ENCODE results near the gene ANKRD55. TPM values are rescaled to one million over a fixed set of nuclear protein-coding genes. Genes with fewer than 3 reads are reported as not detected.
"Not testable (repeated sequence)": the region's sequence is repeated elsewhere in the genome, so short reads cannot be mapped to it uniquely, and the experiment has no call there.

Gene ANKRD55
- total RNA-seq, 2 experiments from 2014 or later = 0.19 to 0.71 TPM

GRCh38 chr5:56166671-56167385 lies 66.3 kb downstream of the ANKRD55 start:
- Mint-ChIP-seq H3K4me1 (peaks cover 16% of the 10 kb centered on the region), H3K4me3 (no peak overlapping the region), H3K9me3 (no peaks in the 10 kb centered on the region), H3K27me3 (no peaks in the 10 kb centered on the region), H3K27ac (no peak overlapping the region), H3K36me3 (no peaks in the 10 kb centered on the region)
- POLR2A ChIA-PET = no interaction called here
- DNase-seq (no peak), ATAC-seq (ENCODE audit: low read depth) (no peak)

- DNase-seq (no peak), ATAC-seq (ENCODE audit: low read depth) (no peak)
- H3K9me3 Mint-ChIP-seq = no peaks in the 10 kb centered on the region
- H3K4me1 Mint-ChIP-seq = peaks cover 30% of the 10 kb centered on the region
- H3K4me3 Mint-ChIP-seq = no peak overlapping the region
- H3K27me3 Mint-ChIP-seq = no peaks in the 10 kb centered on the region
- H3K36me3 Mint-ChIP-seq = no peaks in the 10 kb centered on the region
- H3K27ac Mint-ChIP-seq = no peak overlapping the region
- POLR2A ChIA-PET = no interaction called here
Measured at GRCh38 chr5:56164376-56164775, 68.8 kb downstream of the ANKRD55 start.

DNA sequence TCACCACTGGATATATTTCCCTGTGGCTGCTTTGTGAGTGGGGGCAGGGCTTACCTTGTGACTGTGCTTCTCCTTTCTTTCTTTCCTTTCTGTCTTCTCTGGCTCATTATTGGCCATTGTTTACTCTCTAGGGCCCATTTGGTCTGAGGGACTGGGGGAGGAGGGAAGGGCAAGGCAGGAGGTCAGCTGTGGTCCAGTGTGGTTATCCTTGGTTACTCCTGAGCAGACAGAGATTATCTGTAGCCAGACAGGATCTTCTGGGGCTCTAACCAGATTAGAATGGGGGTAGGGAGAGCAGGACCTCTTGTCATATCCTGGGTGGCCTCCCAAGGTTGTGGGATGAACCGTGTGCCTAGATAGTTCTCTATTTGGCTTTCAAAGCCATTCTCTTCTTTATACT lies 71.2 kb downstream of the ANKRD55 start:
- no peaks in the 10 kb centered on the region for H3K36me3 Mint-ChIP-seq
- H3K9me3 Mint-ChIP-seq = no peaks in the 10 kb centered on the region
- POLR2A ChIA-PET = interaction anchor here (0.6 kb wide), 1 partner anchor 12 kb away, joined by 3 read pairs; no protein-coding TSS in a partner anchor
- peaks cover 31% of the 10 kb centered on the region for H3K4me1 Mint-ChIP-seq
- DNase-seq (no peak), ATAC-seq (ENCODE audit: low read depth) (peak; percentile 10)
- H3K27ac Mint-ChIP-seq = no peak overlapping the region
- H3K27me3 Mint-ChIP-seq = no peaks in the 10 kb centered on the region
- H3K4me3 Mint-ChIP-seq = no peak overlapping the region

DNA sequence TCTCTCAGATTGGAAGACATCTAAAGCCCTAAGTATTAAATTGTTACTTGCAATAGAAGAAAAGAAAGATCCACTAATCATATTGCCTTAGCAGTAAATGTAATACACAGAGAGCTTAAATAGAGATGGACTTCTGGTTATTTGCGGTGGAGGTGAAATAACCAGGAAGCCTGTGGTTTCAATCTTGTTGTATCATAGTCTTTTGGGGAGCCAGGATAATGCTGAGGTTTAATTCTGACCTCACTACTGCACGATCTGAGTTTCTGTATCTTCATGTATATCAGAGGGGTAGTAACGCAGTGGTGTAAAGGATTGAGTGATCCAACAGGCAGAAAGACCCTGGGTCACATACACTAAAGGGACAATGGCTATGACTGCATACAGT lies 71.7 kb downstream of the ANKRD55 start:
- H3K9me3 Mint-ChIP-seq = no peaks in the 10 kb centered on the region
- no peak overlapping the region for H3K4me3 Mint-ChIP-seq
- POLR2A ChIA-PET = interaction anchor here (0.7 kb wide), 1 partner anchor 167 kb away, joined by 3 read pairs; no protein-coding TSS in a partner anchor
- no peak for ATAC-seq (ENCODE audit: low read depth)
- no peaks in the 10 kb centered on the region for H3K36me3 Mint-ChIP-seq
- no peaks in the 10 kb centered on the region for H3K27me3 Mint-ChIP-seq
- no peak overlapping the region for H3K27ac Mint-ChIP-seq
- DNase-seq = no peak
- peaks cover 36% of the 10 kb centered on the region for H3K4me1 Mint-ChIP-seq

- DNase-seq (no peak), ATAC-seq (ENCODE audit: low read depth) (no peak)
- no peak overlapping the region for H3K4me3 Mint-ChIP-seq
- no peak overlapping the region for H3K27ac Mint-ChIP-seq
- no peaks in the 10 kb centered on the region for H3K9me3 Mint-ChIP-seq
- POLR2A ChIA-PET = interaction anchor here (0.7 kb wide), 1 partner anchor 167 kb away, joined by 3 read pairs; no protein-coding TSS in a partner anchor
- no peaks in the 10 kb centered on the region for H3K27me3 Mint-ChIP-seq
- H3K36me3 Mint-ChIP-seq = no peaks in the 10 kb centered on the region
- peaks cover 39% of the 10 kb centered on the region for H3K4me1 Mint-ChIP-seq
Measured at GRCh38 chr5:56160723-56161438, 72.2 kb downstream of the ANKRD55 start.

GRCh38 chr5:56159521-56159947 lies 73.6 kb downstream of the ANKRD55 start:
- Mint-ChIP-seq H3K4me1 (peaks cover 49% of the 10 kb centered on the region), H3K4me3 (no peak overlapping the region), H3K9me3 (no peaks in the 10 kb centered on the region), H3K27ac (no peak overlapping the region), H3K36me3 (no peaks in the 10 kb centered on the region), H3K27me3 (no peaks in the 10 kb centered on the region)
- ATAC-seq (ENCODE audit: low read depth) (no peak), DNase-seq (no peak)
- POLR2A ChIA-PET = no interaction called here

DNA sequence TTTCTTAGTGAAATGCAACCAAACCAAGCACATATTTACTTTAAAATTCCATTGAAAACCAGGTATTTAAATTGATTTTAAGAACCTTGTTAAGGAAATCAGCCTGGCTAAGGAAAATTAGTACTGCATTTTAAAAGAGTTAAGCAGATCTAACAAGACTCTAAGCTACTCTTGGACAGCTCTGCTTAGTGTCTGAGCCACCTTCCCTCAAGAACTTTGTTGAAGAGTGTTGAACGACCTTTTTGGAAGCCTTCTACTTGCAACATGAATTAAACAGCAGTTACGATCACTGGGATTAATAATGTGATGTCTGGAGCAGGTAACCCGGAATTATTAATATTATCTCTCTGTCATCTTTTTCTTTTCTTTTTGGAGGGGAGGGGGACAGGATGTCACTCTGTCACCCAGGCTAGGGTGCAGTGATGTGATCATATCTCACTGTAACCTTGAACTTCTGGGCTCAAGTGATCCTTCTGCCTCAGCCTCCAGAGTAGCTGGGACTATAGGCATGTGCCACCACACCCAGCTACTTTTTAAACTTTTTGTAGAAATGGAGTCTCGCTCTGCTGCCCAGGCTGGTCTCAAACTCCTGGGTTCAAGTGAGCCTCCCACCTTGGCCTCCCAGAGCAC lies 74.7 kb downstream of the ANKRD55 start:
- Mint-ChIP-seq H3K4me3 (no peak overlapping the region), H3K27me3 (no peaks in the 10 kb centered on the region), H3K36me3 (no peaks in the 10 kb centered on the region), H3K27ac (no peak overlapping the region), H3K9me3 (no peaks in the 10 kb centered on the region), H3K4me1 (peaks cover 52% of the 10 kb centered on the region)
- DNase-seq (no peak), ATAC-seq (ENCODE audit: low read depth) (no peak)
- POLR2A ChIA-PET = no interaction called here

GRCh38 chr5:56157191-56157621 lies 75.9 kb downstream of the ANKRD55 start:
- not testable (repeated sequence) for H3K9me3 Mint-ChIP-seq
- H3K27ac Mint-ChIP-seq = peak overlapping the region; percentile 84

GRCh38 chr5:56156585-56157190 lies 76.4 kb downstream of the ANKRD55 start:
- ATAC-seq (ENCODE audit: low read depth) = peak; percentile 50
- not testable (repeated sequence) for H3K9me3 Mint-ChIP-seq, H3K27me3 Mint-ChIP-seq, DNase-seq, H3K36me3 Mint-ChIP-seq
- peak overlapping the region; percentile 84 for H3K27ac Mint-ChIP-seq
- peaks cover 60% of the 10 kb centered on the region for H3K4me1 Mint-ChIP-seq
- peak overlapping the region; percentile 5 for H3K4me3 Mint-ChIP-seq
- POLR2A ChIA-PET = interaction anchor here (0.5 kb wide), 1 partner anchor 832 kb away, joined by 3 read pairs; no protein-coding TSS in a partner anchor

More at GRCh38 chr5:56157191-56157621, 75.9 kb downstream of the ANKRD55 start:
- DNase-seq; H3K27me3 Mint-ChIP-seq; H3K36me3 Mint-ChIP-seq; H3K4me3 Mint-ChIP-seq; POLR2A ChIA-PET; ATAC-seq (ENCODE audit: low read depth): not testable (repeated sequence)
- H3K4me1 Mint-ChIP-seq = peaks cover 61% of the 10 kb centered on the region

DNA sequence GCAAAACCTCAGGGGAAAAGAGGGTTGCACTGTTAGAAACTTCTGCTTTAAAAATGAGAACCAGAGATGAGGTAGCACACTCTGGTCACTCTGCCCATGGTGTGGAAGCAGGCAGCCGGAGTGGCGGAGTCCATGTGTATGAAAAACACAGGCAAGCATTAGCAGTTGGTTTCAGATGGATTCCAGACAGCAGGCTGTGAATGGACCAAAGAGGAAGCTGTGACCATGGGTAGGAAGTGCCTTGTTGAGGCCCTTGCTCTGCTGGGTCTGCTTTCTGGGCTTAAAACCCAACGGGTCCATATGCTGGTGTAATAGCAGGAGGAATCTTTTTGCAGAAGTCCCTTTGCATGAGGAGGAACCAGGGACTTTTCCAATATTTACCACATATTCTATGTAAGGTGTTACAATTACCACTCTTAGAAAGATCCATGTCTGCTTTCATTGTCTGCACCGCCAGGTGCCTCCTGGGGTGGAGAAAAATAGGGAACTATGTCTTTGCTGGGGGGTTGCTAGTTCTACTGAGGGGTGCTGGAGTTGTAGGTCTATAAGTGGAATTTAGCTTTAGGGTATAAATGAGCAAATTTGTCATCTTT lies 77.0 kb downstream of the ANKRD55 start:
- no peaks in the 10 kb centered on the region for H3K27me3 Mint-ChIP-seq
- ATAC-seq (ENCODE audit: low read depth) = peak; percentile 21
- no peaks in the 10 kb centered on the region for H3K36me3 Mint-ChIP-seq
- peaks cover 54% of the 10 kb centered on the region for H3K4me1 Mint-ChIP-seq
- POLR2A ChIA-PET = interaction anchor here (0.5 kb wide), 1 partner anchor 831 kb away, joined by 3 read pairs; no protein-coding TSS in a partner anchor
- peak overlapping the region; percentile 84 for H3K27ac Mint-ChIP-seq
- H3K9me3 Mint-ChIP-seq = no peaks in the 10 kb centered on the region
- no peak for DNase-seq
- H3K4me3 Mint-ChIP-seq = peak overlapping the region; percentile 29

DNA sequence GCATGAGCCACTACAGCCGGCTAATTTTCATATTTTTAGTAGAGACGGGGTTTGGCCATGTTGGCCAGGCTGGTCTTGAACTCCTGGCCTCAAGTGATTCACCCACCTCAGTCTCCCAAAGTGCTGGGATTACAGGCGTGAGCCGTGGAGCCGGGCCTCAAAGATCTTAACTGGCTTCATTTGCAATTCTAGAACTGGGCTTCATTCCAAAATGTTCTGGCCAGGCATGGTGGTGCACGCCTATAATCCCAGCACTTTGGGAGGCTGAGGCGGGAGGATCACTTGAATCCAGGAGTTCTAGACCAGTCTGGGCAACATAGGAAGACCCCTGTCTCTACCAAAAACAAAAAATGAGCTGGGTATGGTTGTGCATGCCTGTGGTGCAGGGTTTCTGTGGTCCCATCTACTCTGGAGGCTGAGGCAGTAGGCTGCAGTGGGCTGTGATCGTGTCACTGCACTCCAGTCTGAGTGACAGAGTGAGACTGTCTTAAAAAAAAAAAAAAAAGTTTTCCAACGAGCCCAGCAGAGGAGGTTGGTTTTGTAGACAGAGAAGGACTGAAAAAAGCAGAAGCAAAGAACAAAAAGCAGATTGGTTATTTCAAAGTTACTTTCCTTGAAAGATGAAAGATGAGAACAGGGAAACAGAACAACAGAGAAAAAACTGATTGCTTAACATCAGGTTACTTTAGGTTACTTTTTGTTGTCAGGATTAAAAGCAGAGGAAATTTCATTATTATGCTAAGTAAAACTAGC lies 78.2 kb downstream of the ANKRD55 start:
- Mint-ChIP-seq H3K27ac (peak overlapping the region; percentile 68), H3K36me3 (no peaks in the 10 kb centered on the region), H3K4me3 (peak overlapping the region; percentile 9), H3K4me1 (peaks cover 48% of the 10 kb centered on the region), H3K27me3 (no peaks in the 10 kb centered on the region), H3K9me3 (no peaks in the 10 kb centered on the region)
- POLR2A ChIA-PET = interaction anchor here (0.7 kb wide), 1 partner anchor 718 kb away, joined by 3 read pairs; no protein-coding TSS in a partner anchor
- DNase-seq = no peak
- peak; percentile 53 for ATAC-seq (ENCODE audit: low read depth)

DNA sequence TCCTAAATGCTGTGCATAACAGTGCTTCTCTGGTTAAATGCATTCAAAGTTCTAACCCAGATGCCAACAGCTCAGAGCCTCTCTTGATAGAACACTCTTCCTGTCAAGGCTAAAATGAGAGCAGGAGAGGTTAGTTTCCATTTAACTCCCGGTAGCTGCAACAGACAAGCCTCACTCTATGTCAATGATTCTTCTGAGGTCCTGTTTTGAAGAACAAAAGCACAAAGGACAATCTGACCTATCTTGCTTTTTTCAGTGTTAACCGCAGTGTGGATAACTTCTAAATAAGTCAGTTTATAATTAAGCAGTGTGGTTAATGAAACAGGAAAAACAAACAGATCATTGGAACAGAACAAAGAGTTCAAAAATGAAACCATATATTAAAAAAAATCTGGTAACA lies 80.7 kb downstream of the ANKRD55 start:
- Mint-ChIP-seq H3K9me3 (no peaks in the 10 kb centered on the region), H3K27me3 (no peaks in the 10 kb centered on the region), H3K4me1 (peaks cover 62% of the 10 kb centered on the region), H3K27ac (peak overlapping the region; percentile 83), H3K4me3 (peak overlapping the region; percentile 56), H3K36me3 (no peaks in the 10 kb centered on the region)
- no peak for DNase-seq
- ATAC-seq (ENCODE audit: low read depth) = peak; percentile 39
- POLR2A ChIA-PET = no interaction called here

Data from activated naive CD8-positive, alpha-beta T cell treated with anti-CD3 and anti-CD28 coated beads, Interleukin-2, amount 10 ng/mL, durations not matched to agents 7 days and 5 days (primary cell).